ENCODE data around the gene KCND3.

DNA sequence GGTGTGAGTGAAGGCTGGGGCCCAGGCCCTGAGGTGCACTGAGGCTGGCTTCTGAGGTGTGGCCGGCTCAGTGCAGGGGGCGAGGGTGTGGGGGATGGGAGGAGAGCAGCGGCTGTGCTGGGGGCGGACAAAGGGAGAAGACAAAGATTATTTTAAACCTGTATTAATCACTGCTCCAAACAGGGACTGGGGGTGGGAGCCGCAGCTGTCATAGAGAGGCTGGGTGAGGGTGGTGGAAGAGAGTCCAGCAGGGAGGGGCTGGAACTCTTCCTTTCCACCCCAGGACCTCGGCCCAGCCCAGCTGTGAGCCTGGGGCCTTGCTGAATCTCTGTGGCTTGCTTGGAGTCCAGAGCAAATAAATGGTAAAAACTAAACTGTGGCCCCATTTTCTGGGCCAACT is 106.9 kb downstream of the KCND3 start:
- no peak for TF ChIP-seq POLR2A (IDR thresholded peaks at IDR 0.05)
- TF ChIP-seq, protein P1, sequence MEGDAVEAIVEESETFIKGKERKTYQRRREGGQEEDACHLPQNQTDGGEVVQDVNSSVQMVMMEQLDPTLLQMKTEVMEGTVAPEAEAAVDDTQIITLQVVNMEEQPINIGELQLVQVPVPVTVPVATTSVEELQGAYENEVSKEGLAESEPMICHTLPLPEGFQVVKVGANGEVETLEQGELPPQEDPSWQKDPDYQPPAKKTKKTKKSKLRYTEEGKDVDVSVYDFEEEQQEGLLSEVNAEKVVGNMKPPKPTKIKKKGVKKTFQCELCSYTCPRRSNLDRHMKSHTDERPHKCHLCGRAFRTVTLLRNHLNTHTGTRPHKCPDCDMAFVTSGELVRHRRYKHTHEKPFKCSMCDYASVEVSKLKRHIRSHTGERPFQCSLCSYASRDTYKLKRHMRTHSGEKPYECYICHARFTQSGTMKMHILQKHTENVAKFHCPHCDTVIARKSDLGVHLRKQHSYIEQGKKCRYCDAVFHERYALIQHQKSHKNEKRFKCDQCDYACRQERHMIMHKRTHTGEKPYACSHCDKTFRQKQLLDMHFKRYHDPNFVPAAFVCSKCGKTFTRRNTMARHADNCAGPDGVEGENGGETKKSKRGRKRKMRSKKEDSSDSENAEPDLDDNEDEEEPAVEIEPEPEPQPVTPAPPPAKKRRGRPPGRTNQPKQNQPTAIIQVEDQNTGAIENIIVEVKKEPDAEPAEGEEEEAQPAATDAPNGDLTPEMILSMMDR (IDR thresholded peaks at IDR 0.05), result no peak

Data from thyroid gland (tissue), 4 donors.